ENCODE measurements around the gene MCF2L2. TPM values are rescaled to one million over a fixed set of nuclear protein-coding genes. Genes with fewer than 3 reads are reported as not detected.

Gene MCF2L2
- total RNA-seq, 6 experiments from 2014 or later: 0.14 TPM; not detected in 5

GRCh38 chr3:183149915-183150750 lies 278.3 kb downstream of the MCF2L2 start:
- no peaks in the 10 kb centered on the region for H3K36me3 Mint-ChIP-seq (ENCODE audit: low read depth)
- H3K9me3 Mint-ChIP-seq: no peaks in the 10 kb centered on the region
- H3K27me3 Mint-ChIP-seq (ENCODE audit: insufficient read depth): peaks cover 31% of the 10 kb centered on the region
- no peak for DNase-seq
- H3K4me1 Mint-ChIP-seq (ENCODE audit: low read depth): peaks cover 15% of the 10 kb centered on the region
- H3K4me3 Mint-ChIP-seq: no peak overlapping the region
- TF ChIP-seq CTCF (IDR thresholded peaks at IDR 0.05): no peak
- no peak overlapping the region for H3K27ac Mint-ChIP-seq

- no peak overlapping the region for H3K27ac Mint-ChIP-seq
Measured at GRCh38 chr3:183148056-183148455, 280.4 kb downstream of the MCF2L2 start.

GRCh38 chr3:183144363-183144762 lies 284.1 kb downstream of the MCF2L2 start:
- DNase-seq: no peak
- Mint-ChIP-seq H3K27ac (no peak overlapping the region), H3K4me1 (ENCODE audit: low read depth) (peaks cover 33% of the 10 kb centered on the region), H3K27me3 (ENCODE audit: insufficient read depth) (peaks cover 20% of the 10 kb centered on the region; the same call in 1 of the 2 replicates), H3K36me3 (ENCODE audit: low read depth) (no peaks in the 10 kb centered on the region), H3K4me3 (no peak overlapping the region), H3K9me3 (no peaks in the 10 kb centered on the region)
- TF ChIP-seq CTCF (IDR thresholded peaks at IDR 0.05): no peak

More at GRCh38 chr3:183148056-183148455, 280.4 kb downstream of the MCF2L2 start:
- DNase-seq: peak; percentile 54
- peaks cover 19% of the 10 kb centered on the region for H3K4me1 Mint-ChIP-seq (ENCODE audit: low read depth)
- peaks cover 29% of the 10 kb centered on the region for H3K27me3 Mint-ChIP-seq (ENCODE audit: insufficient read depth)
- no peaks in the 10 kb centered on the region for H3K36me3 Mint-ChIP-seq (ENCODE audit: low read depth)
- no peak overlapping the region for H3K4me3 Mint-ChIP-seq
- no peaks in the 10 kb centered on the region for H3K9me3 Mint-ChIP-seq
- no peak for TF ChIP-seq CTCF (IDR thresholded peaks at IDR 0.05)

- Mint-ChIP-seq H3K9me3 (peaks cover 14% of the 10 kb centered on the region), H3K4me3 (peak overlapping the region; percentile 46; the same call in 1 of the 2 replicates), H3K4me1 (ENCODE audit: low read depth) (peaks cover 19% of the 10 kb centered on the region; the same call in 1 of the 2 replicates), H3K27ac (no peak overlapping the region), H3K36me3 (ENCODE audit: low read depth) (no peaks in the 10 kb centered on the region), H3K27me3 (ENCODE audit: insufficient read depth) (peaks cover 21% of the 10 kb centered on the region; the same call in 1 of the 2 replicates)
- DNase-seq: no peak
- TF ChIP-seq CTCF (IDR thresholded peaks at IDR 0.05): no peak
Measured at GRCh38 chr3:183142199-183142598, 286.2 kb downstream of the MCF2L2 start.

- no peak overlapping the region for H3K4me3 Mint-ChIP-seq
- no peak for DNase-seq
- no peak overlapping the region for H3K27ac Mint-ChIP-seq
- H3K36me3 Mint-ChIP-seq (ENCODE audit: low read depth): no peaks in the 10 kb centered on the region; the same call in 1 of the 2 replicates
- H3K9me3 Mint-ChIP-seq: peaks cover 19% of the 10 kb centered on the region
- TF ChIP-seq CTCF (IDR thresholded peaks at IDR 0.05): no peak
- H3K4me1 Mint-ChIP-seq (ENCODE audit: low read depth): peaks cover 25% of the 10 kb centered on the region
- peaks cover 32% of the 10 kb centered on the region for H3K27me3 Mint-ChIP-seq (ENCODE audit: insufficient read depth)
Measured at GRCh38 chr3:183134844-183135243, 293.6 kb downstream of the MCF2L2 start.
